Activated CD4-positive, CD25-positive, alpha-beta regulatory T cell treated with anti-CD3 and anti-CD28 coated beads, Interleukin-2, amount 50 U/mL, for 24 hours (primary cell): ENCODE data around the gene OSBPL9.
"Not testable (repeated sequence)": the region's sequence is repeated elsewhere in the genome, so short reads cannot be mapped to it uniquely, and the experiment has no call there.

Experiments
- ATAC-seq, 2 donors: fragments of 150-1000 bp; cut with Tn5 transposase; one replicate each; pipeline ENCODE4 v1.10.0; 2021; ENCODE audit warnings: mild to moderate bottlenecking in 1 of 2, moderate library complexity in 1 of 2

The OSBPL9 gene

GRCh38 chr1:51799372-51799771, 182.5 kb downstream of the OSBPL9 start:
- ATAC-seq = no peak

- no peak for ATAC-seq
These were observed 197.6 kb downstream of the OSBPL9 start for GRCh38 chr1:51814513-51814912.

- no peak for ATAC-seq
These were observed 201.6 kb downstream of the OSBPL9 start for GRCh38 chr1:51818487-51818886.

GRCh38 chr1:51819021-51819420, 202.1 kb downstream of the OSBPL9 start:
- ATAC-seq = not testable (repeated sequence)

- no peak for ATAC-seq
These were observed 202.9 kb downstream of the OSBPL9 start for GRCh38 chr1:51819810-51820209.

GRCh38 chr1:51829058-51829457, 212.2 kb downstream of the OSBPL9 start:
- ATAC-seq = no peak

- ATAC-seq = no peak
These were observed 216.8 kb downstream of the OSBPL9 start for GRCh38 chr1:51833700-51834099.

- no peak for ATAC-seq
These were observed 220.4 kb downstream of the OSBPL9 start for GRCh38 chr1:51837243-51837642.
